Skeletal muscle satellite cell (primary cell): ENCODE measurements around the gene ETS1.

ENCODE experiments used
- H3K27me3 ChIP-seq: 2 replicates; pipeline ENCODE4 v1.7.0; 2013; ENCODE audit warnings: low read length; ENCODE audit not compliant: control insufficient read depth, insufficient read depth
- H3K36me3 ChIP-seq: 2 replicates; pipeline ENCODE4 v1.7.0; 2013; ENCODE audit warnings: mild to moderate bottlenecking, control low read depth, low read length; ENCODE audit not compliant: insufficient read depth
- H3K4me1 ChIP-seq: 2 replicates; pipeline ENCODE4 v1.7.0; 2013; ENCODE audit warnings: low read length; ENCODE audit not compliant: control insufficient read depth, insufficient read depth
- H3K4me2 ChIP-seq: 2 replicates; pipeline ENCODE4 v1.7.0; 2013; ENCODE audit warnings: mild to moderate bottlenecking, low read length
- H3K4me3 ChIP-seq: 2 replicates; pipeline ENCODE4 v1.7.0; 2013; ENCODE audit warnings: low read length
- H3K9ac ChIP-seq: 2 replicates; pipeline ENCODE4 v1.7.0; 2013; ENCODE audit warnings: mild to moderate bottlenecking, low read depth, low read length, moderate library complexity
- H3K9me3 ChIP-seq: replicated peaks from 2 replicates; pipeline ENCODE4 v1.7.0; 2013; ENCODE audit warnings: mild to moderate bottlenecking, control low read depth, low read length

ETS1 gene

DNA sequence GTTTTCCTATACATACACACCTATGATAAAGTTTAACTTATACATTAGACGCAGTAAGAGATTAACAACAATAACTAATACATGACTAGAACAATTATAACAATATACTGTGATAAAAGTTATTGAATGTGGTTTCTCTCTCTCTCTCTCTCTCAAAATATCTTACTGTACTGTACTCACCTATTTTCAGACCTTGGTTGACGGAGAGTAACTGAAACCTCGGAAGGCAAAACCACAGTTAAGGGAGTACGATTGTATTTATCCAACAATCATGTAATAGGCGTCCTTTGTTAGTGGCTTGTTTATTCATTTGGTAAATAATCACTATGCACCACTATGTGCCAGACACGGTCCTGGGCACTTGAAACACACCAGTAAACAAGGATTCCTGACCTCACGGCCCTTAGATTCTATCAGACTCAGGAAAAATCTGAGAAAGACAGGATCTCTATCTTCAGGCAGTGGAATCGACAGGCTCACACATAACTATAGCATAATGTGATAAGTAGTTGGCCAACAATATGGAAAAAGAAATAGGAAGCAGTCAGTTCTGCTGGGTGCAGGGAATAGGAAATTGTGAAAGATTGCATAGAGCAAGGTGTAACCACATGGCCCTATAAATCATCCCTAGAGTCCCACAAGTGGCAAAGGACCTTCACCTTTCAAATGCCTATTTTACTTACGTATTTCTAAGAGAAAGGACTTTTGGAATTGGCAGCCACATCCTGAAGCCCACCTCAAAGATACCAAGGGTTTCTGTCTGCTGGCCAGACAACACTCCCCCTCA is 12.0 kb downstream of the ETS1 start:
- no peak overlapping the region for H3K4me3 ChIP-seq
- peaks cover 11% of the 10 kb centered on the region for H3K27me3 ChIP-seq
- no peak overlapping the region for H3K9ac ChIP-seq
- H3K4me2 ChIP-seq, result no peak overlapping the region
- no peaks in the 10 kb centered on the region for H3K36me3 ChIP-seq
- peaks cover 11% of the 10 kb centered on the region for H3K4me1 ChIP-seq
- no peaks in the 10 kb centered on the region for H3K9me3 ChIP-seq

DNA sequence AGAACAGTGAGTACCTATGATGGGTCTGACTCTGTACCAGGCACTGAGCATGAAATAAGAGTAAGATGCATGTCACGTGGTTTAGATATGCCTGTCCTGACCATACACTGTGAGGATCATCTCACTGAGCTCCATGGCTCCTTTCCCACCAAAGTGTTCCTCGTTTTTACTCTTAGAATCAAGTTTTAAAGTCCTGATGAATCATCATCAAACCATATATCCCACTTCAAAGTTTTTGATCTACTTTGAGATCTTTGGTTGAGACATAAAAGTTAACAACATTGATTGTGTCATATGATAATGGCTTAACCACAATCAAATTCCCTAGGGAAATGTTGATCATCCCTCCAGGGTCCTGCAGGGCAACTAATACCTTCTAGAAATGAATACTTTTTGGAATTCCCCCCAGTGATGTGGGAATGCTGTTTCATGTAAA is 12.8 kb downstream of the ETS1 start:
- Histone ChIP-seq H3K9ac (no peak overlapping the region), H3K4me3 (no peak overlapping the region), H3K27me3 (peaks cover 11% of the 10 kb centered on the region), H3K36me3 (no peaks in the 10 kb centered on the region), H3K4me1 (peaks cover 11% of the 10 kb centered on the region), H3K9me3 (no peaks in the 10 kb centered on the region), H3K4me2 (no peak overlapping the region)

DNA sequence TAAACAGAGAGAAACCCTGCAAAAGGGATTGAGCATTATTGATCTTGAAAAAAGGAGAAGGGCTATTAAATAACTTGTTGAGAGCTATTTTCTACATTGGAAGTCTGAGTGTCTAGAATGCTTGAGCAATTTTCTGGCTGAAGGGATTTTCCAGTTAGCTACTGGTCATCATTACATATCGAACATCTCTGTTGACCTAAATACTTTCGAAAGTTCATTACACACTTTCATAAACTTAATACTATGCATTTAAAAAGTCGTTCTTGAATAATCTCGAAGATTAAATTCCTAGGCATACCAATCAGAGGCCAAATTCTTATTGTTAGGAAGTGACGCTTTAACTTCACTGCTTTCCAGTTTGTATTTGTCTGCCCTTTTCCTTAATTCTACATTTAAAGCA is 13.7 kb downstream of the ETS1 start:
- H3K4me3 ChIP-seq, result no peak overlapping the region
- H3K9me3 ChIP-seq, result no peaks in the 10 kb centered on the region
- peaks cover 11% of the 10 kb centered on the region for H3K4me1 ChIP-seq
- H3K36me3 ChIP-seq, result no peaks in the 10 kb centered on the region
- H3K4me2 ChIP-seq, result no peak overlapping the region
- H3K27me3 ChIP-seq, result peaks cover 17% of the 10 kb centered on the region
- H3K9ac ChIP-seq, result no peak overlapping the region

DNA sequence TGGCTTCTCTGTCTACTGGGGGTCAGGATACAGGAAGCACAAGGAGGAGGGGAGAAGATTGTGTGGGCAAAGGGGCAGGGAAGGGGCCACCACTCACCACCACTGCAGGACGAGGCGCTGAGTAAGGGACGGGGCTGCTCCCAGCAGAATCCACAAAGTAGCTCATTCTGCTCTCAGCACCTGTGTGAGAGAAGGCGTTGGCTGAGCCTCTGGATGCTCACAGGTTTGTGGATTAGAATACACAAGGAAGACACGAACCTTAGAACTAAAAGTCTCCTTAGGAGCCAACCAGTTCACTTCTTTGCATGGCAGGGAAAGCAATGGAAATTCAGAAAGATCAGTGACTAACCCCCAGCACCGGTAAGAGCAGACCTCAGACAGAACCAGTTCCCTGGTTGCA is 14.4 kb downstream of the ETS1 start:
- Histone ChIP-seq H3K4me2 (no peak overlapping the region), H3K9ac (no peak overlapping the region), H3K27me3 (peaks cover 21% of the 10 kb centered on the region), H3K36me3 (no peaks in the 10 kb centered on the region), H3K4me3 (no peak overlapping the region), H3K9me3 (no peaks in the 10 kb centered on the region), H3K4me1 (peaks cover 11% of the 10 kb centered on the region)

DNA sequence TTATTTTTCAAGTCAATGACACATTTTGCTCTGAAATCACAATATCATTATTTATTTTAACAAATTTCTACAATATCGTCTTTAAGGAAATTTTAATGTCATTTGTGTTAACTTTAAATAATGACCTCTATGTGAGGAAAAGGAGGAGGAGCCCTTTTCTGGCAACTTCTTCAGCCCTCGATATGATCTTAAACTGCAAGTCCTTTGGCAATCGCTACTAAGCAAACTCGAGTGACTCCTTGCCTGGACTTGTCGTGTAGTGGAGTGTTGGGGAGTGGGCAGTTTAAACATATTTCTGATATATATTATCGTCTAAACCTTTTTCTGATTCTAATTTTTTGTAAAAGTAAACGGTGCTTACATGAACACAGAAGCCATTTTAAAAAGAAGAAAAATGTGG is 16.7 kb downstream of the ETS1 start:
- no peaks in the 10 kb centered on the region for H3K36me3 ChIP-seq
- no peak overlapping the region for H3K9ac ChIP-seq
- no peak overlapping the region for H3K4me2 ChIP-seq
- no peaks in the 10 kb centered on the region for H3K9me3 ChIP-seq
- H3K27me3 ChIP-seq, result peaks cover 27% of the 10 kb centered on the region
- H3K4me3 ChIP-seq, result no peak overlapping the region
- no peaks in the 10 kb centered on the region for H3K4me1 ChIP-seq

DNA sequence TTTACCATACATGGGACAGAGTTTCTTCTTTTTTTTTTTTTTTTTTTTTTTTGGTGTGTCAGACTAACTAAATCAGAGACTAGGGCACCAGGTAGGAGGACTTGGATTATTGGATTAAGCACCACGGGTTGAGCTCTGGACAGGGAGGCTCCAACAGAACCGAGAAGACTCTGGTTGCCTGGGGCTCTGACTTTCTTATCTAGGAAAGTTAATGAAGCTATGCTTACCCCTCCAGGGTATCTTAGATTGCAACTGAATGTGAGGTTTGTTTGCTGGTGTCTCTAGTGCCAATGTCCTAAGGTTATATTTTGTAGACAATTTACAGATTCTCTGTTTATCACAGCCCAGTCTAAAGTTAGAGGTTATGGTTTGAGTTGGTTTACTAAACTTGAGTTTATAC is 18.1 kb downstream of the ETS1 start:
- no peaks in the 10 kb centered on the region for H3K9me3 ChIP-seq
- no peaks in the 10 kb centered on the region for H3K4me1 ChIP-seq
- H3K4me2 ChIP-seq, result no peak overlapping the region
- H3K36me3 ChIP-seq, result no peaks in the 10 kb centered on the region
- H3K27me3 ChIP-seq, result peaks cover 30% of the 10 kb centered on the region
- H3K4me3 ChIP-seq, result no peak overlapping the region
- H3K9ac ChIP-seq, result no peak overlapping the region

DNA sequence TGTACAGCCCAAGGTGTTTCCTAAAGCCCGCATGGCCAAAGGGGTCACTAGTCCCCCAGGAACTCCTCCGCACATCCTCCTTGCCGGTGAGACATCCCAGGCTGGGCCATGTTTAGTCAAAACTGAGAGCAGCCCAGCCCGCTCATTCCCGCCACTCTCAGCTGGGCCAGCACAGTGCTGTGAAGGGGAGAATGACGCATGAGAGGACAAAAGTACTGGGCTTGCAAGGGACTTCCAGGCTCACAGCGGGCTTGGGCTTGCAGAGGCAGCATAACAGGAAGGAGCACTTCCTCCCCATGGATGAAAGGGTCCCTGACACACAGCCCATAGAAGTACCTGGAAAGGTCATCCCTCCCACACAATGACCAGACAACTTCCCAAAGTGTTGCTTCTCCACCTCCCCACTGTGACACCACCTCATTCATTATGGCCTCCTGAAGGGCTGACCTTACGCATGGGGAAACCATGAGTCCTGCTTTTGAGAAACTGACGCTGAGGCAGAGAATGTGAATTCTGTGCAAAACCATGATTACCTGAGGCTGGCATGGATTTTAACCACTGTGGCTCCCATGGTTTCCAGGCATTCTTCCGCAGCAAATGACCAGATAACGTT is 19.1 kb downstream of the ETS1 start:
- Histone ChIP-seq H3K9ac (no peak overlapping the region), H3K9me3 (no peaks in the 10 kb centered on the region), H3K36me3 (no peaks in the 10 kb centered on the region), H3K4me1 (no peaks in the 10 kb centered on the region), H3K4me3 (no peak overlapping the region), H3K4me2 (no peak overlapping the region), H3K27me3 (peaks cover 31% of the 10 kb centered on the region)

DNA sequence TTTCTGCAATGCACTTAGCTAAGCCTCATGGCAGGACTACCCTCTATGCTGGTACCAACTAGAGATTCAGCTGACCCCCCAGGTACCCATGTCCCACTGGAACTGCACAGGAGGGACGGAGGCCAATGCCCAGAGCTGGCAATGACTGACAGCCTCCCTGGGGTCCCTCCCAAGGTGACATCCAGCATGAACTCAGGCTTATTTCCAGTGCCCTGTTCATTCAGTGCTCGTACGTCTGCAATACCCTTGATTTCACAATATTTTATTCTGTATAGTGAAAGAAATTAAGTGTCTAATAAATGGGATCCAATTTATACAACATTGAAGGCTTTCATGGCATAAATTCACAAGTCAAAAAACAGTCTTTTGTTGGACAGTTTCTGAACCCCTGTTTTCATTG is 20.2 kb downstream of the ETS1 start:
- Histone ChIP-seq H3K4me2 (no peak overlapping the region), H3K4me3 (no peak overlapping the region), H3K36me3 (no peaks in the 10 kb centered on the region), H3K9me3 (no peaks in the 10 kb centered on the region), H3K27me3 (peaks cover 27% of the 10 kb centered on the region), H3K4me1 (no peaks in the 10 kb centered on the region), H3K9ac (no peak overlapping the region)

DNA sequence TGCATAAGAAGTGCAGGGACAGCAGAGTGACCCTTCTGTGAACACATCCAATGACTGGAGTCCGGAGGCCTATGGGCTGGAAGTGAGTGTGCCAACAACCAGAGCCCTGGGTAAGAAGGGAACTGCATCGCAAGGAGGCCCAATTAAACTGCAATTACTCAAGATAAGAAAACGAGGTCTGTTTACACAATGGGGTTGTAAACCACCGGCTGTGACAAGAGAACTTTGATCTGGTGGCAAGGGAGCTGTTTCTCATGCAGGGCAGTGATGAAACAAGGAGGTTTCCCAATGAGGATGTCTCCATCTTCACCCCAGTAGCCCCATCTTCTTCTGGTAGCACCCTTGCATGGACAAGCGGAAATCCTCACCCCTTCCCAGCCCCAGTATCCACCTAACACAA is 21.5 kb downstream of the ETS1 start:
- Histone ChIP-seq H3K4me2 (no peak overlapping the region), H3K36me3 (no peaks in the 10 kb centered on the region), H3K9ac (no peak overlapping the region), H3K4me3 (no peak overlapping the region), H3K27me3 (peaks cover 27% of the 10 kb centered on the region), H3K4me1 (no peaks in the 10 kb centered on the region), H3K9me3 (no peaks in the 10 kb centered on the region)

DNA sequence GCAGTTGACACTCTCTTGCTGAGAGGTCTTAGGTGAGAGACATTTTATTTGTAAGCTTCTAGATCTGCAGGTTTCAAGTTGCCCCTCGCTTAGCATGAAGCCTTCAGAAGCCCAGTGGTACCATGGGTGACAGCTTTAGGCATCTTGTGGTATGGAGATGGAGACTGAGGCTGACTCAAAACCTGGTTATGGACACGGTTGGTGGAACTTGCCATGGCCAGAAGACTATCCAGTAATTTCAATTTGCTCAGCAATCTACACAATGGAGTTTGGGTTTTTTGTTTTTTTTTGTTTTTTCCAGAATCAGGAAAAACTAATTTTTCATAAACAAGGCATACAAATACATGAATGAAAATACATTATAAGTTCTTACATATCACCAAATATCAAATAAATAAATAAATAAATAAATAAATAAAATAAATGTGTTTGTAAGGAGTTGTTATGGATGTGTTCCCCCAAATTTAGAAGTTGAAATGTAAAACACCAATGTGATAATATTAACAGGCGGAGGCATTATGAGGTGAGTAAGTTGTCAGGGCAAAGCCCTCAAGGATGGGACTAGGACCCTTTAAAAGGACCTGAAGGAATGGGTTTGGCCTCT is 22.6 kb downstream of the ETS1 start:
- no peak overlapping the region for H3K4me2 ChIP-seq
- H3K36me3 ChIP-seq, result no peaks in the 10 kb centered on the region
- no peaks in the 10 kb centered on the region for H3K9me3 ChIP-seq
- no peak overlapping the region for H3K4me3 ChIP-seq
- peaks cover 27% of the 10 kb centered on the region for H3K27me3 ChIP-seq
- no peak overlapping the region for H3K9ac ChIP-seq
- H3K4me1 ChIP-seq, result no peaks in the 10 kb centered on the region

DNA sequence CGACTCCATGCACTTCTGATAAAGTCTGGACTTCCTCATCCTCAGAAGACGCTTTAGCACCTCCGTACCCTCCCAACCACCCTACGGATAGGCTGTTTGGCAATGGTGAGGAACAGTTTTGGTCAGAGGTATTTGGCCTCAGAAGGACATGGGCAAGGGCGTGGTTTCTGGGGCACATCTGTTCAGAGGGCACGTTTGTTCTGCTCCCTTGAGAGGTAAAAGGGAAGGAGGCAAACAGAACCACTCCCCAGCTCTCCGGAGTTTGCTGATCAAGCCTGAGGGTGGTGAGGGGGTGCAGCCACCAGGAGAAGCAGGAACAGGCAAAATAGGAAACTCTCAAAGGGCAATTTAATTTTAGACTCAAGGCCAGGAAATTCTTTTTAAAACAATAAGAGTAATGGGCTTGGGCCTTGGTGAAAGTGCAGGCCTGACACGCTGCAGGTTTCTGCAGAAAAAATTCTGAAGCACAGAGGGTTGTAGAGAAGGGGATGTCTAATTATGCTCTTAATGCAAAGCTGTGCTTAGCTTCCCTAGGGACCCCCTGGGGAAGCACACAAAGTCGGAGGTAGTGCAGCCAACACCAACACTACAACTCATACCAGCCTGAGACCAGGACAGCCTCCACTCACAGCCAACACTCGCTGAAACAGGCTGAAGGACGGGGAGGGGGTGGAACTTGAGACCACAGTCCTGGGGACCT is 23.3 kb downstream of the ETS1 start:
- no peak overlapping the region for H3K4me3 ChIP-seq
- H3K4me2 ChIP-seq, result no peak overlapping the region
- peaks cover 24% of the 10 kb centered on the region for H3K27me3 ChIP-seq
- no peaks in the 10 kb centered on the region for H3K9me3 ChIP-seq
- H3K36me3 ChIP-seq, result no peaks in the 10 kb centered on the region
- H3K9ac ChIP-seq, result no peak overlapping the region
- H3K4me1 ChIP-seq, result no peaks in the 10 kb centered on the region
